ENCODE results near the gene PLCB1.

The PLCB1 gene

GRCh38 chr20:8361006-8361652 lies 229.1 kb downstream of the PLCB1 start:
- Histone ChIP-seq H3K27me3 (ENCODE audit: insufficient read depth, low read depth) (no peaks in the 10 kb centered on the region), H3K36me3 (ENCODE audit: insufficient read depth) (no peaks in the 10 kb centered on the region), H3K27ac (no peak overlapping the region), H3K4me1 (ENCODE audit: low read depth, poor library complexity, severe bottlenecking) (peaks cover 5% of the 10 kb centered on the region), H4K20me1 (ENCODE audit: insufficient read depth) (no peaks in the 10 kb centered on the region), H2AFZ (ENCODE audit: low read depth) (no peak overlapping the region), H3K79me2 (ENCODE audit: insufficient read depth, low read depth) (no peaks in the 10 kb centered on the region), H3K4me2 (no peak overlapping the region), H3K9ac (no peak overlapping the region), H3K4me3 (IDR thresholded peaks at IDR 0.05; ENCODE audit: insufficient read depth, low read depth, low read length) (no peak overlapping the region)
- no peak for TF ChIP-seq CTCF (conservative IDR thresholded peaks at IDR 0.05; ENCODE audit: low read depth, low read length)

GRCh38 chr20:8361779-8362178 lies 229.7 kb downstream of the PLCB1 start:
- Histone ChIP-seq H3K4me1 (ENCODE audit: low read depth, poor library complexity, severe bottlenecking) (peaks cover 5% of the 10 kb centered on the region), H3K27me3 (ENCODE audit: insufficient read depth, low read depth) (no peaks in the 10 kb centered on the region), H3K4me3 (IDR thresholded peaks at IDR 0.05; ENCODE audit: insufficient read depth, low read depth, low read length) (no peak overlapping the region), H3K4me2 (no peak overlapping the region), H3K79me2 (ENCODE audit: insufficient read depth, low read depth) (no peaks in the 10 kb centered on the region), H2AFZ (ENCODE audit: low read depth) (no peak overlapping the region), H3K36me3 (ENCODE audit: insufficient read depth) (no peaks in the 10 kb centered on the region), H3K27ac (no peak overlapping the region), H3K9ac (no peak overlapping the region), H4K20me1 (ENCODE audit: insufficient read depth) (no peaks in the 10 kb centered on the region)
- no peak for TF ChIP-seq CTCF (conservative IDR thresholded peaks at IDR 0.05; ENCODE audit: low read depth, low read length)

GRCh38 chr20:8362457-8362856 lies 230.4 kb downstream of the PLCB1 start:
- Histone ChIP-seq H3K9ac (no peak overlapping the region), H2AFZ (ENCODE audit: low read depth) (no peak overlapping the region), H3K79me2 (ENCODE audit: insufficient read depth, low read depth) (no peaks in the 10 kb centered on the region), H3K4me1 (ENCODE audit: low read depth, poor library complexity, severe bottlenecking) (peaks cover 5% of the 10 kb centered on the region), H3K27me3 (ENCODE audit: insufficient read depth, low read depth) (no peaks in the 10 kb centered on the region), H3K4me2 (no peak overlapping the region), H3K4me3 (IDR thresholded peaks at IDR 0.05; ENCODE audit: insufficient read depth, low read depth, low read length) (no peak overlapping the region), H4K20me1 (ENCODE audit: insufficient read depth) (no peaks in the 10 kb centered on the region), H3K27ac (no peak overlapping the region), H3K36me3 (ENCODE audit: insufficient read depth) (no peaks in the 10 kb centered on the region)
- TF ChIP-seq CTCF (conservative IDR thresholded peaks at IDR 0.05; ENCODE audit: low read depth, low read length), result no peak

- no peaks in the 10 kb centered on the region for H3K36me3 ChIP-seq (ENCODE audit: insufficient read depth)
- peaks cover 5% of the 10 kb centered on the region for H3K4me1 ChIP-seq (ENCODE audit: low read depth, poor library complexity, severe bottlenecking)
- H3K4me3 ChIP-seq (IDR thresholded peaks at IDR 0.05; ENCODE audit: insufficient read depth, low read depth, low read length), result no peak overlapping the region
- no peaks in the 10 kb centered on the region for H3K79me2 ChIP-seq (ENCODE audit: insufficient read depth, low read depth)
- no peaks in the 10 kb centered on the region for H4K20me1 ChIP-seq (ENCODE audit: insufficient read depth)
- no peaks in the 10 kb centered on the region for H3K27me3 ChIP-seq (ENCODE audit: insufficient read depth, low read depth)
- no peak overlapping the region for H3K4me2 ChIP-seq
- H2AFZ ChIP-seq (ENCODE audit: low read depth), result no peak overlapping the region
- no peak overlapping the region for H3K27ac ChIP-seq
- no peak overlapping the region for H3K9ac ChIP-seq
- TF ChIP-seq CTCF (conservative IDR thresholded peaks at IDR 0.05; ENCODE audit: low read depth, low read length), result no peak
Observed at GRCh38 chr20:8363970-8364733, 232.1 kb downstream of the PLCB1 start.

All from KMS-11 (cell line).